NCI-H1092 treated with DMSO at 0.1 percent for 48 hours (cell line): Measurements from ENCODE around the gene SYNDIG1.

ENCODE experiments used
- DNase-seq: peaks from one replicate; lab custom pipeline; 2025; lab: John Stamatoyannopoulos, UW

Gene SYNDIG1

GRCh38 chr20:24634855-24635254 is 165.4 kb downstream of the SYNDIG1 start:
- peak; percentile 20 for DNase-seq

GRCh38 chr20:24636626-24637025 is 167.2 kb downstream of the SYNDIG1 start:
- no peak for DNase-seq

- no peak for DNase-seq
These were observed 167.7 kb downstream of the SYNDIG1 start for GRCh38 chr20:24637087-24637486.

GRCh38 chr20:24637941-24638340 is 168.5 kb downstream of the SYNDIG1 start:
- DNase-seq = no peak

GRCh38 chr20:24638591-24639548 is 169.4 kb downstream of the SYNDIG1 start:
- no peak for DNase-seq

- no peak for DNase-seq
These were observed 170.8 kb downstream of the SYNDIG1 start for GRCh38 chr20:24640276-24640675.

DNA sequence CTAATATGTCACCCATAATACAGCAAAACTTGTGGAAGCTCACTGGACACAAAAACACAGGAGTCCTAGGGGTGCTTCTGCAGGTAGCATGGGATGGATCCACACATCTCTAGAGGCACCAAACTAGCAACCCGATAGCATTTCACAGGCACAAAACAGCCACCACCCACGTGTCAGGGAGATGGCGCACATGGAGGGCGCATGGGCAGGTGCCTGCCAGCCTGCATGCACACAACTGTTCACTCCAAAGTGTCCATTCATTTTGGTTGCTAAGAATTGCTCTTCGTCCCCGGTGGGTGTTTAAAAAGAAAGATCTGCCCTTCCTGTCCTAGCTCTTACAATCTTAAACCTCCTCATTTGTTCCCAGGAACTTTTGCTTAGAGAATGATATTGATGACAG is 171.3 kb downstream of the SYNDIG1 start:
- no peak for DNase-seq

DNA sequence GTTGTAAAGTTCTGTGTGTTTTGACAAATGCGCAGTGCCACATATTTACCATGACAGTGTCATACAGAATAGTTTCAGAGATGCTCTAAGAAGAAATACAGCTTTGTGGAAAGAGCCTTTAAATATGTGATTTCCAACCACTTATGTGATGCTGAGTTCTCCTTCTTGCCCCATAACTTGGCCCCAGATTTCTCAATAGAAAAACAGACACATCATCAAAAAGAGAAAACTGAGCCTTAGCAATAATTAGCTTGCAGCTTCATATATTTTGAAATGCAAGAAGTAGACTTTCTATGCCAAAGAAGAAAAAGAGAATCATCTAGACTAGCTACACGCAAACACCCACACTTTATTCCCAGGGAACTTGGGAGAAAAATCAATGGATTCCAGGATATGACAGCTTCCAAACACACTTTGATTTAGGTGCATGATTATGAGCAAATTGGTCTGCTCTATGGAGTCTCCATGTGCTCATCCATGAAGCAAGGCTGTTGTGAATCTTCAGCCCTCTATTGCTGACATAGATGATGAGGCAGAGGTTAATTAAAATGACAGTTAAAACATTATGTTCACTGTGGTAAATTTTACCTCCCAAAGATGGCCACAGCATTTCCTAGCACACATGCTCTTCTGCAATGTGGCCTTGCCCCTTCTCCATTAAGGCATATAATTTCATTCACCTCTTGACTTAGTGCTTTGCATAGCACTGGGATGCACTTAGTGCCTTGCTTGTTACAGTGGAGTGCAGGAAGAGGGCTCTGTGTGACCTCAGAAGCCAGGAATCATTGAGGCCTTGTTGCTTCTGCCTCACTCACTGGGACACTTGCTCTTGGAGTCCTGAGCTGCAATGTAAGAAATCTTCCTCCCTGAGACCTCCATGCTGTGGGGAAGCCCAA is 174.6 kb downstream of the SYNDIG1 start:
- DNase-seq = no peak

DNA sequence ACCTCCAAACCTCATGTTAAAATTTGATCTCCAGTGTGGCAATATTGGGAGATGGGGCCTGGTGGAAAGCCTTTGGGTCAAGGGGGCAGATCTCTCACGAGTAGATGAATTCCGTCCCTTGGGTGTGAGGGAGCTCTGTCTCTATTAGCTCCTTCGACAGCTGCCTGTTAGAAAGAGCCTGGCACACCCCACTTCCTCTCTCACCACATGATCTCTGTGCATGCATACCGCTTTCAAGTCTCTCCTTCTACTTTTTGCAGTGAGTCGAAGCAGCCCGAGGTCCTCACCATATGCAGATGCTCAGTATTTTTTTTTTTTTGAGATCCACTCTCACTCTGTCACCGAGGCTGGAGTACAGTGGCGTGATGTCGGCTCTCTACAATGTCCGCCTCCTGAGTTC is 176.9 kb downstream of the SYNDIG1 start:
- no peak for DNase-seq

GRCh38 chr20:24647713-24648112 is 178.3 kb downstream of the SYNDIG1 start:
- DNase-seq = no peak

DNA sequence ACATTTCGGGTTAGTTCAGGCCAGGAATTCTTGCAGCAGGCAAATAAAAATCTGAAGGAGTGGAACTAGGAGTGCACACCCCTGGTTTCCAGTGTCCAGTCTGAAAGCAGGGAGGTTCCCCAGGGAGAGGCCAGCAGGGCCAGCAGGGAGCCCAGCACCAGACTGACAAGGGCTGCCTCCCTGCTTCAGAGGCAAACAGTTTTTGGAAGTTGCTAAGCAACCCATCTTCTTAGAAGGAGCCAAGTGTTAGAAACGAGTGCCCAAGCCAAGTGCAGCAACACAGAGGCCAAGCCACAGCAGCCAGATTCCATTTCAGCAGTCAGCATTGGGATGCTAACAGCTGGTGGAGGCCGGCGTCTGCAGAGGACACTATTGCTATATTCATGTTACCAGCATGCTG is 179.1 kb downstream of the SYNDIG1 start:
- no peak for DNase-seq

- DNase-seq = no peak
These were observed 179.5 kb downstream of the SYNDIG1 start for GRCh38 chr20:24648919-24649318.

- DNase-seq = no peak
These were observed 180.5 kb downstream of the SYNDIG1 start for GRCh38 chr20:24649787-24650490.

DNA sequence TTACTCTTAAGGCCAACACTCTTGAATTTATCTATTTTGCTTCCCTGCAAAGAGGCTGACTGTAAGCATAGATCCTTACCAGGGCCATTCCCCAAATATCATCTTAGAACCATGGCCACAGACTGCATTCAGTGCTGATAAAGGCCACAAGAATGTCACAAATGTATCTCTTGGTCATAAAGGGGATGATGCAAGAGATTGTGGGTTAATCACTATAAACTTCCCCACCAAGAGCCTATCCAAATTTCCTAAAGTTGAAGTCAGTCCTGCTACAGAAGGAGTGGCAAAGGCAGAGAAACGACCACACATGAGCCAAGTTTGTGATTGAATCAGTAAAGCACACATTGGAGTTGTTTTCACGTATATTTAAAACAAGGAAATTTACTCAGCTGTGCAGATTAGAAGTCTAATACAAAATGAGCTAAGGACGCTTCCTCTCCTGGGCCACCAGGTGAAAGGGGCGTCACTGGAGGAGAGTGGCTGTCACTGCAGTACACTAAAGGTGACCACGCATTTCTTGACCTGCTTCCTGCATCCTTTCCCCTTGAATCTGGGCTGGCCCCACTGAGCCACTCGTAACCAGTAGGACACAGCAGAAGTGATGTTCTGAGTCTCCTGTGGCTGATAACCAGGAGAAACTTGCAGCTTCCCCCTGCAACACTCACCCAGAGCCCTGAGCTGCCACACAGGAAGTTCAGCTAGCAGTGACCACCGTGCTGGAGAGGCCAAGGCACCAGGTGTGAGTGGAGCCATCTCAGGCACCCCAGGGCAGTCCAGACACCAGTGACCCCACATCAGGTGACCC is 181.9 kb downstream of the SYNDIG1 start:
- no peak for DNase-seq

- DNase-seq = no peak
These were observed 182.5 kb downstream of the SYNDIG1 start for GRCh38 chr20:24651976-24652345.

GRCh38 chr20:24653306-24653705 is 183.9 kb downstream of the SYNDIG1 start:
- no peak for DNase-seq

GRCh38 chr20:24654425-24654824 is 185.0 kb downstream of the SYNDIG1 start:
- DNase-seq = no peak

GRCh38 chr20:24656391-24656790 is 187.0 kb downstream of the SYNDIG1 start:
- DNase-seq = no peak

DNA sequence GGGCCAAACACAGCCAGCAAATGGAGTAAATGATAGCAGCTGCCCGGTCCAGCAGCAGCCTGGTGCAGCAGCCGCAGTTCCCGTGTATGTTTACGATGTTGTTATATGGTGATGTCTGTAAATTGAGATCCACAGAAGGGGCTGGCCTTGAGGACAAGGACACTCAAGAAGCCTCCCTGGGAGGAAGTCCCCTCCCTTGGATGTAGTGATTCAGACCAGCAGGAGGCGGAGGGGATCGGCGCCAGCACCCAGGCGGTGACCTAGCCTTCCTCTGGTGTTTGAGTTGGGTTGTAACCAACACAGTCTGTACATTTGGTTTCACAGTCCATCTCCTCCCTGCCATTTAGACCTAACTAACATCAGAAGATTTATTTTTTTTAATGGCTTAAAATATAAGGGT is 187.8 kb downstream of the SYNDIG1 start:
- peak; percentile 59 for DNase-seq

GRCh38 chr20:24657878-24658620 is 188.6 kb downstream of the SYNDIG1 start:
- DNase-seq = peak; percentile 53
